Activated CD4-positive, alpha-beta T cell treated with anti-CD3 and anti-CD28 coated beads, Interleukin-2, amount 10 ng/mL, durations not matched to agents 7 days and 5 days (primary cell): ENCODE results near the gene XPO6. TPM values are rescaled to one million over a fixed set of nuclear protein-coding genes. Genes with fewer than 3 reads are reported as not detected.
"Not testable (repeated sequence)": the region's sequence is repeated elsewhere in the genome, so short reads cannot be mapped to it uniquely, and the experiment has no call there.

Experiments
- CTCF ChIA-PET: fragments of 350-600 bp; sonication (Branson Sonifier 250); formaldehyde crosslinking; loops from one replicate; lab custom pipeline; 2021; ENCODE audit warnings: antibody characterized with exemption; lab: Charles Lee
- POLR2A ChIA-PET: fragments of 350-600 bp; sonication (Branson Sonifier 250); formaldehyde crosslinking; loops from one replicate; lab custom pipeline; 2021; ENCODE audit warnings: antibody characterized with exemption; lab: Charles Lee
- DNase-seq: peaks from one replicate; pipeline ENCODE4 v3.0.0-alpha.2; 2020
- H3K27ac Mint-ChIP-seq: one replicate; pipeline ENCODE4 v1.8.0; 2021; ENCODE audit warnings: mild to moderate bottlenecking, moderate library complexity, mixed read lengths
- H3K27me3 Mint-ChIP-seq: one replicate; pipeline ENCODE4 v1.8.0; 2021; ENCODE audit warnings: mixed read lengths
- H3K36me3 Mint-ChIP-seq: one replicate; pipeline ENCODE4 v1.8.0; 2021; ENCODE audit warnings: low read depth, mixed read lengths
- H3K4me1 Mint-ChIP-seq: one replicate; pipeline ENCODE4 v1.8.0; 2021; ENCODE audit warnings: mixed read lengths
- H3K4me3 Mint-ChIP-seq: one replicate; pipeline ENCODE4 v1.8.0; 2021; ENCODE audit warnings: mild to moderate bottlenecking, moderate library complexity, mixed read lengths
- H3K9me3 Mint-ChIP-seq: one replicate; pipeline ENCODE4 v1.8.0; 2021; ENCODE audit warnings: mixed read lengths
- total RNA-seq, 2 experiments: library from RNA; stranded (reverse); gene quantifications; one replicate each; pipeline ENCODE4 v1.2.3, GENCODE V29; 2021

The XPO6 gene
- 100 to 1,000 TPM; 237 to 304 TPM for total RNA-seq

- POLR2A ChIA-PET = interaction anchor here (0.6 to 0.7 kb wide), 2 partner anchors 32 to 71 kb away, joined by 3 to 4 read pairs; no protein-coding TSS in a partner anchor
- peak within 1 kb of the TSS; percentile 94 for H3K27ac Mint-ChIP-seq
Observed at GRCh38 chr16:28211758-28212531, at the start of gene XPO6. Gene XPO6, minus strand, starts transcription at chr16:28211965. Its CDS starts 597 bp downstream, at chr16:28211368.

DNA sequence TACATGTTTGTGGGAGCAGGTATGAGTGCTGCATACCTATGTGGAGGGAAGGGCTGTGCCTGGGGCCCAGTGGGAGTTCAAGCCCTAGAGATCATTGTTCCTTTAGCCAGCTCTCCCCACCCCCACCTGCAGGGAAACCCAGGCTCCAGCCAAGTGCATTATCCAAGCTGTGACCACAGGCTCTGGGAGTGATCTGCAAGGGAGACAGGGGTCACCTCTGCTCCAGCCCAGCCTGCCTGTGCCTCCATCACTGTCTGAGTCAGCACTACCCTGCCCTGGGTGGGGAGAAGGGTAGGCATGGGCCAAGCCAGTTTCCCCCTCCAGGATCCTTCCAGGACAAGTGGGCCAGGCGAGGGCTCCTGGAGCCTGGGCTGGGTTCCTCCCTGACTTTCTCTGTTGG, 48.4 kb upstream of the XPO6 start:
- ChIA-PET POLR2A (no interaction called here), CTCF (no interaction called here)
- H3K9me3 Mint-ChIP-seq = no peaks in the 10 kb centered on the region
- no peak overlapping the region for H3K27ac Mint-ChIP-seq
- H3K4me1 Mint-ChIP-seq = peaks cover 11% of the 10 kb centered on the region
- no peak for DNase-seq
- H3K4me3 Mint-ChIP-seq = no peak overlapping the region
- H3K36me3 Mint-ChIP-seq = no peaks in the 10 kb centered on the region
- H3K27me3 Mint-ChIP-seq = peaks cover 21% of the 10 kb centered on the region

More at GRCh38 chr16:28211758-28212531, at the start of gene XPO6:
- no peaks in the 10 kb centered on the region for H3K27me3 Mint-ChIP-seq
- peak; percentile 98 for DNase-seq
- peaks cover 2% of the 10 kb centered on the region for H3K9me3 Mint-ChIP-seq
- H3K4me1 Mint-ChIP-seq = peaks cover 33% of the 10 kb centered on the region
- CTCF ChIA-PET = interaction anchor here (1.4 to 5.8 kb wide), 5 partner anchors 10 to 70 kb away, joined by 3 to 38 read pairs (median 5); no protein-coding TSS in a partner anchor
- H3K36me3 Mint-ChIP-seq = peaks cover 29% of the 10 kb centered on the region
- peak within 1 kb of the TSS; percentile 82 for H3K4me3 Mint-ChIP-seq

GRCh38 chr16:28259781-28260150, 48.0 kb upstream of the XPO6 start:
- CTCF ChIA-PET = no interaction called here

DNA sequence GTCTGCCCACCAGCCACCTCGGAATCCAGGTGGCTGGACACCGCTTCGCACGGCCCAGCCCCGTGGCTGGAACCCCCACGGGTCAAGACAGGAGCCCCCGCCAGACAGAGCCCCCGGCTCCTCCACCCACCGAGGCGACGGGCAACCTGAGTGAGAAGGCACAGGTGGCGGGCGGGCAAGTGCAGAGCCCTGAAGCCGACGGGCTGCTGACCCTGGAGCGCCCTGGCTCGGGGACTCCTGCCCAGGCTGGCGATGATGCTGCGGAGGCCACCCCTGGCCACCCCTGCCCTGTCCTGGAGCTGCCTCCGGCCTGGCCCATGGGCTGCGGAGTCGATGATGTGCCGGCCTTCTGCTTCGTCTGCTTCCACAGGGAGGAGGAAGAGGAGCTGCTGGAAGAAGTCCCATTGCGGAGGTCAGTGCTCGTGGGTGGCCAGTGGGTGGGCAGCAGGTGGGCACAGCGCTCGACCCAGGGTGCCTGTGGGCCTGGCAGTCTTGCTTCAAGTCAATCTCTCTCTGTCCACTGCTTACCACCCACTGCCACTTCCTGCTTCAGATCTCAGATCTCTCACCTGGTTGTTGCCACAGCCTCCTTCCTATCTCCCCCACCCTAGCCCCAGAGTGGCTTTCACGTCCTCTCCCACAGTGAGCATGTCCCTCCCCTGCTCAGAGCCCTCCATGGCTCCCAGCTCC, 47.5 kb upstream of the XPO6 start:
- CTCF ChIA-PET = no interaction called here
- POLR2A ChIA-PET = no interaction called here
- peaks cover 8% of the 10 kb centered on the region for H3K4me1 Mint-ChIP-seq
- no peak overlapping the region for H3K4me3 Mint-ChIP-seq
- H3K27ac Mint-ChIP-seq = peak overlapping the region; percentile 57
- no peaks in the 10 kb centered on the region for H3K9me3 Mint-ChIP-seq
- peaks cover 15% of the 10 kb centered on the region for H3K27me3 Mint-ChIP-seq
- no peak for DNase-seq
- H3K36me3 Mint-ChIP-seq = no peaks in the 10 kb centered on the region

More at GRCh38 chr16:28259781-28260150, 48.0 kb upstream of the XPO6 start:
- no peak for DNase-seq
- Mint-ChIP-seq H3K27me3 (peaks cover 19% of the 10 kb centered on the region), H3K4me3 (no peak overlapping the region), H3K4me1 (peaks cover 11% of the 10 kb centered on the region), H3K9me3 (no peaks in the 10 kb centered on the region), H3K36me3 (no peaks in the 10 kb centered on the region), H3K27ac (peak overlapping the region; percentile 57)
- POLR2A ChIA-PET = no interaction called here

DNA sequence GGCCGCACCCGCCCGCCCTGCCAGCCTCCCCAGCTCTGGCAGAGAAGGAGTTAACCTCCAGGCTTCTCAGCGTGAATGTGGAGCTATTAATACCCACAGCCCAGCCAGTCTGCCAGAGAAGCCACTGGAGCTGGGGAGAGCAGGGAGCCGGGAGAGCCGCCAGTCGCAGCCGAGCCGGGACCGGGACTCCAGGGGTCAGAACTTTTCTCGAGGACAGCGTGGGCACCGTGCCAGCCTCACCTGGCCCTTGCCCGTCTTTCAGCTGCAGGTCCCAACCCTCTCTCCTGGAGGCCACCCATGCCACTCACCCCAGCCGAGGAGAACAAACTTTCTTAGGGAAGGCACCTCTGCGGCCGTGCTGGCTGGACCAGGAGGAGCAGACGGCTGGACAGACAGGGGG, 46.8 kb upstream of the XPO6 start:
- ChIA-PET CTCF (interaction anchor here (1.4 kb wide), 1 partner anchor 8 kb away, joined by 4 read pairs; no protein-coding TSS in a partner anchor), POLR2A (no interaction called here)
- Mint-ChIP-seq H3K4me1 (peaks cover 8% of the 10 kb centered on the region), H3K27me3 (peaks cover 12% of the 10 kb centered on the region), H3K4me3 (no peak overlapping the region), H3K36me3 (no peaks in the 10 kb centered on the region), H3K27ac (no peak overlapping the region), H3K9me3 (no peaks in the 10 kb centered on the region)
- no peak for DNase-seq

DNA sequence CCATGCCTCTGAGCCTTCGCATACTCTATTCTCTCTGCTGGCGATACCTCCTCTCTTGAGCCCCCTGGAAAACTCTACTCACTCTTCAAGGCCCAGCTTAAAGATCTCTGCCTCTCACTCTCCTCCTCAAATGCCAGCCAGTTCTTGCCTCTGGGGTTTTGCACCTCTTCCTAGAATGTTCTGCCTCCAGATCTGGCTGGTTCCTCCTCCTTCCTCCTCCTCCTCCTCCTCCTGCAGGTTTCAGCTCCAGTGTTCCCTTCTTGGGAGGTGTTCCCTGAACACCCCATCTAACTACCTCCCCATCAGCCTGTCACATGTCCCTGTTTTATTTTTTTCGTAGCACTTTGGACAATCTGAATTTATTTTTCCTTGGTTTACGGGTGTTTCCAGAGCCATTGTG, 45.5 kb upstream of the XPO6 start:
- DNase-seq = no peak
- Mint-ChIP-seq H3K27me3 (peaks cover 5% of the 10 kb centered on the region), H3K36me3 (no peaks in the 10 kb centered on the region), H3K4me3 (no peak overlapping the region), H3K9me3 (peaks cover 6% of the 10 kb centered on the region), H3K27ac (no peak overlapping the region), H3K4me1 (peaks cover 8% of the 10 kb centered on the region)
- ChIA-PET CTCF (interaction anchor here (1.4 kb wide), 1 partner anchor 10 kb away, joined by 4 read pairs; no protein-coding TSS in a partner anchor), POLR2A (no interaction called here)

DNA sequence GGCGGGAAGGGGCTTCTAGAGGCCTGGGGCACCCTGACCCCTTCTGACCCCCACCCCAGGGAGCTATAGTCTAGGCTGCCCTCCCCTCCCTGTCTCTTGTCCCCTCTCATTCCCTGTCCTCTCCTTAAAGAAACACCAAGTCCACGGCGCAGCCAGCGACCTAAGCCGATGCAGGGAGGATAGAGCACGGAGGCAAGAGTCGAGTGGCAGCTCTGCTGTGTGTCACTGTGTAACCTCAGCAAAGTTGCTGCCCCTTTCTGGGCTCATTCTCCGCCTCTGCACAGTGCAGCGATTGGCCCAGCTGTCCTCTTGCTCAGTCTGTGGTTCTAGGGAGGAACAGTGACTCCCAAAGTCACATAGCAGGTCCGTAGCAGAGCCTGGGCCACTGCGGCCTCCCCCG, 44.1 kb upstream of the XPO6 start:
- Mint-ChIP-seq H3K27me3 (peaks cover 6% of the 10 kb centered on the region), H3K4me1 (peaks cover 8% of the 10 kb centered on the region), H3K4me3 (no peak overlapping the region), H3K27ac (no peak overlapping the region), H3K9me3 (peaks cover 6% of the 10 kb centered on the region), H3K36me3 (no peaks in the 10 kb centered on the region)
- ChIA-PET CTCF (interaction anchor here (1.1 kb wide), 1 partner anchor 14 kb away, joined by 3 read pairs; no protein-coding TSS in a partner anchor), POLR2A (no interaction called here)
- no peak for DNase-seq

DNA sequence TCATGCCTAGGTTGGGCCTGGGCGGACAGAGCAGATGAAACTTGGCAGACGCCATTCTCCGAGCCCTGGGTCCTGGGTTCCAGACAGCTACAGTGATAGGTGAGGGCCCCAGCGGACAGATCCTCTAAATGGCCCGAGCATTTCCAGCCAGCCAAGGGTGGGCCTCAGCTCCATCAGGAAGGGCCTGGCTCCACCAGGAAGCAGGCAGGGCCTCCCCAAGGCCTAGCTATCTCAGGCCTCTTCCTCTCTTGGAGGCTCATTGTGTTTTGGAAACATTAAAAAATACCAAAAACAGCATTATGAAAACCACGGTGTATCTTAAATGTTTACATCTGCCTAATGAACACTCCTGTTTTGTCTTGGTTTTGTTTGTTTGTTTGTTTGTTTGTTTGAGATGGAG, 42.4 kb upstream of the XPO6 start:
- no peak overlapping the region for H3K4me3 Mint-ChIP-seq
- H3K4me1 Mint-ChIP-seq = no peaks in the 10 kb centered on the region
- no peak for DNase-seq
- H3K36me3 Mint-ChIP-seq = no peaks in the 10 kb centered on the region
- peaks cover 3% of the 10 kb centered on the region for H3K27me3 Mint-ChIP-seq
- H3K27ac Mint-ChIP-seq = no peak overlapping the region
- POLR2A ChIA-PET = no interaction called here
- CTCF ChIA-PET = no interaction called here
- peaks cover 6% of the 10 kb centered on the region for H3K9me3 Mint-ChIP-seq

DNA sequence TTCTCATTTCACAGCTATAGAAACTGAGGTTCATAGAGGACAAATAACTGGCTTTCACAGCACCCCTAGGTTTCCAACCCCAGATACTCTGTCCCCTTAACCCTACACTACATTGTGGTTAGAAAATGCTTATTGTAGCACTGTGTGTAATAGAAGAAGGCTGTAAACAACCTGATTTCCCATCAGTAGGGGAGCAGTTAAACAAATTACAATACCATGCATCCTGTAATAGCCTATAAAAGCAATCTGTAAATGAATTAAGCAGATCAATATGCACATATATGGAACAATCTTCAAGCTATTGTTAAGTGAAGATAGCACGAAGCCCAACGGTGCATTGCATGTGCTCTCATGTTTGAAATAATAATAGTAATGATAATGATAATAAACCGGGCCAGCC, 39.2 kb upstream of the XPO6 start:
- Mint-ChIP-seq H3K27me3 (peaks cover 3% of the 10 kb centered on the region), H3K4me1 (no peaks in the 10 kb centered on the region), H3K36me3 (no peaks in the 10 kb centered on the region), H3K27ac (no peak overlapping the region), H3K9me3 (peaks cover 6% of the 10 kb centered on the region), H3K4me3 (no peak overlapping the region)
- ChIA-PET CTCF (no interaction called here), POLR2A (no interaction called here)
- no peak for DNase-seq

DNA sequence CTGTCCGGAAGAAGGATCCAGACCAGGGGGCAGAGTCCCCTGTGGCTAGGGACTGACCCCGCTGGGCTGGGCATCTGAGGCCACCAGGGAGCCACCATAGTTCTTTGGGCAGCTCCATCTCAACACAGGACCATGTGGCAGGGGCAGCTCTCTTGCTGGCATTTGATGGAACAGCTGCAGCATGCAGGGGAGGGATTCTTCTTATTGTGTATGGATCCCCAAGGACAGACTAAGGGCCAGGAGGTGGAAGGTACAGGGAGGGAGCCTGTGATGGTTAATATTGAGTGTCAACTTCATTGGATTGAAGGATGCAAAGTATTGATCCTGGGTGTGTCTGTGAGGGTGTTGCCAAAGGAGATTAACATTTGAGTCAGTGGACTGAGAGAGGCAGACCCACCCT, 37.7 kb upstream of the XPO6 start:
- H3K27ac Mint-ChIP-seq, H3K4me1 Mint-ChIP-seq, H3K36me3 Mint-ChIP-seq, CTCF ChIA-PET, H3K27me3 Mint-ChIP-seq, H3K4me3 Mint-ChIP-seq, H3K9me3 Mint-ChIP-seq, DNase-seq, POLR2A ChIA-PET: not testable (repeated sequence)

DNA sequence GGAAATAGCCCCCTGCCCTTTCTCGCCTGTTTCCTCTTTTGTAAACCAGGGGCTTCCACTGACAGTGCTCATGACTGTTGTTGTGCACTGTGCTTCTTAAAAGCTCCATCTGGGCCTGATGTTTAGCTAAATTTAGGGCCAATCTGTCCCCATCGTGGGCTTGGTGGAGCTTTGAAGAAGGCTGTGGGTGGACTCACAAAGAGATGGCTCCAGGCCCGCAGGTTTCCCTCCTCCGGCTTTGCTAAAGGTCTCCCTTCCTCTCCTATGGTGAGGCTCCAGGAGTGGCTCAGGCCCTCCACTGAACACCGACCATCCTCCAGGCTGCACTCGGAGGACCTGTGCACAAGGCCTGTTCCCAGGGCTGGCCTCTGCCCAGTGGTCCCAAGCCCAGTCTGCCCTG, 30.2 kb upstream of the XPO6 start:
- H3K27ac Mint-ChIP-seq = no peak overlapping the region
- H3K4me3 Mint-ChIP-seq = no peak overlapping the region
- CTCF ChIA-PET = interaction anchor here (1.2 to 1.5 kb wide), 2 partner anchors 13 to 30 kb away, joined by 3 read pairs; partner anchors contain the start of gene XPO6
- H3K36me3 Mint-ChIP-seq = no peaks in the 10 kb centered on the region
- no peaks in the 10 kb centered on the region for H3K4me1 Mint-ChIP-seq
- no peaks in the 10 kb centered on the region for H3K27me3 Mint-ChIP-seq
- POLR2A ChIA-PET = no interaction called here
- H3K9me3 Mint-ChIP-seq = peaks cover 5% of the 10 kb centered on the region
- DNase-seq = no peak

- no peaks in the 10 kb centered on the region for H3K4me1 Mint-ChIP-seq
- H3K27ac Mint-ChIP-seq = no peak overlapping the region
- H3K27me3 Mint-ChIP-seq = no peaks in the 10 kb centered on the region
- H3K36me3 Mint-ChIP-seq = no peaks in the 10 kb centered on the region
- ChIA-PET CTCF (interaction anchor here (1.2 to 2.8 kb wide), 2 partner anchors 8 to 20 kb away, joined by 4 to 8 read pairs; no protein-coding TSS in a partner anchor), POLR2A (no interaction called here)
- H3K9me3 Mint-ChIP-seq = peaks cover 9% of the 10 kb centered on the region
- DNase-seq = no peak
- no peak overlapping the region for H3K4me3 Mint-ChIP-seq
Observed at GRCh38 chr16:28237754-28238357, 26.1 kb upstream of the XPO6 start.
